NAMALWA (cell line): Measurements from ENCODE around the gene FAHD2A.
"Not testable (repeated sequence)": the region's sequence is repeated elsewhere in the genome, so short reads cannot be mapped to it uniquely, and the experiment has no call there.

Source experiments
- DNase-seq: peaks from one replicate; pipeline ENCODE4 v3.0.0-alpha.2; 2015; ENCODE audit warnings: low spot score

FAHD2A gene

DNA sequence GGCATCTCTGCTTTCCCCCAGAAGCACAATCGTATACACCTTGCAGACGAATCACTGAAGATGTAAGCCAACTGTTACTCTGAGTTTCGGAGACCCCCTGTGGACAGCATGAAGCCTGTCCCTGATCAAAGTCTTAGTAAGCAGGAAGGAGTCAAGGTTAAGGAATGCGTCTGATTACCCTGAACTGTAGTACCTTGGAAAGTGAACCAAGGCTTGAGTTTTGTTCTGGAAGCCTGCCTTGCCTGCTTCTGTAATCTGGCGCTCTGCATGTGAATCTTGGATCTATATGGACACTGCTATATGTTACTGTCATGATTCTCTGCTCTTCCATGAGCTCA is 33.3 kb downstream of the FAHD2A start:
- DNase-seq, result not testable (repeated sequence)

DNA sequence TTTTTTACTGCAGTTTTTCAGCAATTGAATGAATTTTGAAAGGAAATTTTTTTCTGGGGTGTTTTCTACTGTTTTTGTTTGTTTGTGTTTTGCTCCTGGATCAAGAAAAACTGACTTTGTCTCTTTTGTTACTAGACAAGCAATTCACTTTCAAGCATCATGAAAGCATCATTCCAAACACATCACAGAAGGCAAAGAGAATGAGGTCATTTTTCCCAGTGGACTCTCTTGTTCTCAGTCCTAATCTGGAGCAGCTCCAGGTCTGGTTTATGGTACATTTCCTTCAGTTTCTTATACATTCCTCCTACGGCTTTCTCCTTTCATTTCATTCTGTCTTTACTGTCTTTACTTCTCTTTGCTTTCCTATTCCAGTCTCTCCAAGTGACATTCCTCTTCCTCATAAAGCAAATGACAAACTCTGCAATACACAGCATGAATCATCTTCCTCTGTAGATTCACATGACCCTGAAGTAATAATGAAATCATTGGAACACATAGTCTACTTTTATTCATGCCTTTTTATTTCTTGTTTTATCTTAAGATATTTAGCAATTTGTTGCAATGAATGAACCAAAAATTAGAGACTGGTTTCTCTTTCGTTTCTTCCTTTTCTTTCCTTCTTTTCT is 40.1 kb downstream of the FAHD2A start:
- not testable (repeated sequence) for DNase-seq

DNA sequence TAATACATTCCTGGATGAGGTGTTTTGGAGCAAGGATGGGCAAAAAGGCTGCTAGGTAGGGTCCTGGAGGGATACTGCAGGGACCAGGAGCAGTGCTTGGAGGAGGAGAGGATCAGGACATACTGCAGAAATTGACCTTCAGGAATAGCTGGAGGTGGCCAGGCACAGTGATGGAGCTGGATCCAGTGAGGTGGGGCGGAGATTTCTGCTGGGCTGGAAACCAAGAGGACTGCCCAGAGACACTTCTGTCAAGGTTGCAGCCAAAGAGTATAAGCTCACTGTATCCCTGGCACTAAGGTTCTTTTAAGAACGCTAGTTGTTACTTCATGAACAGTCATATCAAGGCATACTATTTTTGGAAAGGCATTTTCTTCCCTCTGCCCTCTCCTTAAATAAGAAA is 42.8 kb downstream of the FAHD2A start:
- not testable (repeated sequence) for DNase-seq

DNA sequence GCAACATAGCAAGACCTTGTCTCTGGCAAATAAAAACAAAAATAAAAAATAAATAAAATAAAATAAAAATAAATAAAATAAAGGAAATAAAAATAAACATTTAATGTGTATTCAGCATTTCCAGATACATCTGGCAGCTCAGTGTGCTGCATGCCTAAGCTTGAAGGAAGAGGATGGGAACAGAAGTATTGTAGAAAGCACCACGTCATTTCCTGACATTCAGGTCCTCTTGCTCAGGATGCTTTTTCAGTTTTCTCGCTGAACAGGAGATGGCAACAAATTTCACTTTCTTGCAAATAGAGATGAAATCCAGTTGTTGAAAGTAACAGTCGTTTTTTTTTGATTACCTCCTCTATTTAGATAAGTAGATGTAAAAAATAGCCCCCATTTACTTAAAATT is 60.8 kb downstream of the FAHD2A start:
- DNase-seq, result not testable (repeated sequence)
